Stimulated activated CD4-positive, alpha-beta T cell treated with anti-CD3 and anti-CD28 coated beads, Interleukin-12 subunit alpha, Interleukin-12 subunit beta, amount 100 ng/mL, for 24 hours (primary cell): Measurements from ENCODE around the gene ART5.
"Not testable (repeated sequence)": the region's sequence is repeated elsewhere in the genome, so short reads cannot be mapped to it uniquely, and the experiment has no call there.

ENCODE experiments used
- DNase-seq, 2 experiments: peaks; one replicate each; pipeline ENCODE4 v3.0.0-alpha.2; 2020; ENCODE audit warnings: low read depth in 2 of 2

The ART5 gene

DNA sequence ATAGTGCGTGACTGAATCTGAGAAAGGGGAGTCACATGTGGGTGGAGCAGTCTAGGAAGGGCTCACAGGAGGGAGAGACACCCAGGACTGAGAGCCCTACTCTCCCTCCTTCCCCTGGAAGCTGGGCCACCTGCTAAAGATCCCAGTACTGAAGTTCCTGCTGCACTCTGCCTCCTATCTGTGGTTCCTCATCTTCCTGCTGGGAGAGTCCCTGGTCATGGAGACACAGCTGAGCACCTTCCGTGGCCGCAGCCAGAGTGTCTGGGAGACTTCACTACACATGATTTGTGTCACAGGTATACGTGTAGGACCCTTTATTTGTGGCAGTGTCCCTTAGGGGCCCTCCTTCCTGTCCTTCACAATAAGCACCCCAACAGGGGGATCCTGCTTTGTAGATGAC lies 19.3 kb downstream of the ART5 start:
- no peak for DNase-seq

GRCh38 chr11:3617990-3618389 lies 23.8 kb downstream of the ART5 start:
- DNase-seq = no peak

GRCh38 chr11:3616721-3617460 lies 24.9 kb downstream of the ART5 start:
- DNase-seq = no peak

DNA sequence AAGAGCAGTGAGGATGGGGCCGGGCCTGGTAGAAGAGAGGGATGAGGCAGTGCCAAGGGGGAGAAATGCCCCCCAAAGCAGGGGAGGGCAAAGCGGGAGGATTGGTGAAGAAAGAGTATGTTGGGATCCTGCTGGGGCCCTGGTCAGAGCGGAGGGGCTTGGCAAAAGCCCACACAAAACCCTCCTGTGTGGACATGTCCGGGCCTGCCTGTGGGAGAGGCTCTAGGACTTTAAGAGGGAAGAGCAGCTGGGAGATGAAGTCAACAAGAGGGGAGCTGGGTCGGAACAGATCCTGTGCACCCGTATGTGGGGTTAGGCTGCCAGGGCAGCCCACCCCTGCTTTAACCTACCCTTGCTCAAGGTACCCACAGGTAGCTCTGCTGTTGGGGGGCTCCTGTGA lies 25.8 kb downstream of the ART5 start:
- DNase-seq = no peak

DNA sequence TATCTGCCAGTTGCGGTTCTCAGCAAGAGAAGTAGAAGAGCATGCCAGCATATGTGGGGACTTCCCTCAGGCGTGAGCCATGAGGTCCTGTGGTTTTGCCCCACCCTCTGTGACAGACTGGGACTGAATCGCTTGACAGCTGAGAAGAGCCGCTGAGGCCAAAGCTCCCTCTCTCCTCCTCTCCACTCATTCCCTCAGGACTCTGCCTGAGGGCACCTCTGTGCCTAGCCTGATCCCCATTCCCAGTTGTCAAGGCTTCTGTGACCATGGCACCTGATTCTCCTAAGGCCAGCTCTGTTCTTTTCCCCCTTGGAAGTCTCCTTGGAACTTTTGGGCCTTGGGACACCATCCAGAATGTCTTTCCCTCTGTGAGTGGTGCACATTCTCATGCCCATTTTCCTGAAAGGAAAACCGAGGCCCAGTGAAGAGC lies 27.0 kb downstream of the ART5 start:
- DNase-seq = peak; percentile 20 to 53

DNA sequence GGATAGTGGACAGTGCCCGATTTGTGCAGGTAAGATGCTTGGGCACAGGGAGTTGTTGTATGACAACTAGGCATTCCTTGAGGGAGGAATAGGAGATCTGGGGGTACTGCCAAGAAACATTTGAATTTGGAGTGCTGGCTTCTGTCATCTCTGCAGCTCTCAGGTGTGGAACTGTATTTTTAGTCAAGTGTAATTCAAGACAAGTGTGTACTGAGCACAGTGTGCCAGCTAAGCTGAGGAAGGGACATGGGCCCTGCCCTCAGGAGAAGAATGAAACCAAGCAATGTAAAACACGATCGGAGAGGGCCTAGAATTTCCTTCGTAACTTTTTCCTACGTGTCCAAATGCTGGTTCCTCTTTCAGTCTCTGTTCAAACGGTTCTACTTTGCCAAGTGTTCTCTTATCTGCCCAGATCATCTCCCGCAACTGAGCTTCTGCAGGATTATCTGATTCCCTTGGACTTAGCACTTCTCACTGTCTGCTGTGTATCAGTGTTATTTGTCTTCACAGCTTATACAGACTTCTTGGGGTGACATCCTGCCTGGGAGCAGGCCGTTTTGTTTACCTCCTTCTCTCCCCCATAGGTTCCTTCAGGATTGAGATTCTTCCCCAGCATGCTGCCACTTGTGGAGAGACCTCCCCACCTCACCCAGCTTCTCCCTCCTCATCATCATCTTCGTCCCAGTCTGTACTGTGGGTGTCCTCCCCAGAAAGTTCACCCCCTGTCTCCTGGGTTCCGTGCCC lies 27.6 kb downstream of the ART5 start:
- DNase-seq = no peak

DNA sequence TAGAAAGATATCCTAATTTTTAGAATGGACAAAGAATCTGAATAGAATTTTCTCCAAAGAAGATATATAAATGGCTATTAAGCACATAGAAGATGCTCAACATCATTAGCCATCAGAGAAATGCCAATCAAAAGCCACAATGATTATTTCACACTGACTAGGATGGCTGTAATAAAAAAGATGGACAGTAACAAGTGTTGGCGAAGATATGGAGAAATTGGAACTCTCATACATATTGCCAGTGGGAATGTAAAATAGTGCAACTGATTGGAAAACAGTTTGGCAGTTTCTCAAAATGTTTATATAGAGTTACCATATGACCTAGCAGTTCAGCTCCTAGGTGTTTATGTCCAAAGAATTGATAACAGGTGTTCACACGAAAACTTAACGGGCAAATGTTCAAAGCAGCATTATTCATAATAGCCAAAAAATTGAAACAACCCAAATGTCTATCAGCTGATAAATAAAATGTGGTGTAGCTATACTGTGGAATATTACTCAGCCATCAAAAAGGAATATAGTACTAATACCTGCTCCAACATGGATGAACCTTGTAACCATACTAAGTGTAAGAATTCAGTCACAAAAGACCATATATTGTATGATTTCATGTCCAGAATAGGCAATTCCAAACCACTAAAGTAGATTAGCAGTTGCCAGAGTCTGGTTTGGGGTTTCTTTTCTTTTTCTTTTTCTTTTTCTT lies 29.7 kb downstream of the ART5 start:
- no peak for DNase-seq

GRCh38 chr11:3610846-3611245 lies 30.9 kb downstream of the ART5 start:
- no peak for DNase-seq

- no peak for DNase-seq
These were observed 32.2 kb downstream of the ART5 start for GRCh38 chr11:3609416-3610265.

- no peak for DNase-seq
These were observed 36.0 kb downstream of the ART5 start for GRCh38 chr11:3605771-3606203.

- DNase-seq = no peak
These were observed 36.5 kb downstream of the ART5 start for GRCh38 chr11:3605283-3605662.

DNA sequence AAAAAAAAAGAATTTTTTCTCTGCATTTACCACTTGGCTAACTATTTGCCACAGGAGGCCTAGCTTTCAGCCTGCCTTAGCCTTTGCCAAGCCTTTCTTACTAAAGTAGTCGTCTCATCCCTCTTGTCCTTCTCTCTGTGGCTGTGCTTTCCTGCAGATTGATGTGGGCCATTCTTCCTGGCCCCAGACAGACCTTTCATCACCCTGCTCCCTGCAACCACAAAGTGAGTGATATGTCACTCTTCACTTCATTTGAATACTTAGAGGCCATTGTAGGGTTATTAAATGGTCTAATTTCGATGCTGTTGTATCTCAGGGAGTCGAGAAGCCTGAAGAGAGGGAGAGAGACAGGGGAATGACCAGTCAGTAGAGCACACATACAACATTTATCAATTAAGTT lies 37.6 kb downstream of the ART5 start:
- DNase-seq = no peak

GRCh38 chr11:3600201-3600600 lies 41.6 kb downstream of the ART5 start:
- not testable (repeated sequence) for DNase-seq

DNA sequence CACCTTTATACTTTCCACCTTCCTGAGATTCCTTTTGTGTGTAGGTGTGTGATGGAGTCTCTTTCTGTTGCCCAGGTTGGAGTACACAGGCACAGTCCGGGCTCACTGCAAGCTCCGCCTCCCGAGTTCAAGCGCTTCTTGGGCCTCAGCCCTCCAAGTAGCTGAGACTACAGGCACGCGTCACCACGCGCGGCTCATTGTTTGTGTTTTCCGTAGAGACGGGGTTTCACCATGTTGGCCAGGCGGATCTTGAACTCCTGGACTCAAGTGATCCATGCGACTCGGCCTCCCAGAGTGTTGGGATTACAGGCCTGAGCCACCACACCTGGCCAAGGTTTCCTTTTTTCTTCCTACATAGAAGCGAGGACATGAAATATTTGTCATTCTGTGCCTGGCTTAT lies 44.0 kb downstream of the ART5 start:
- not testable (repeated sequence) for DNase-seq

DNA sequence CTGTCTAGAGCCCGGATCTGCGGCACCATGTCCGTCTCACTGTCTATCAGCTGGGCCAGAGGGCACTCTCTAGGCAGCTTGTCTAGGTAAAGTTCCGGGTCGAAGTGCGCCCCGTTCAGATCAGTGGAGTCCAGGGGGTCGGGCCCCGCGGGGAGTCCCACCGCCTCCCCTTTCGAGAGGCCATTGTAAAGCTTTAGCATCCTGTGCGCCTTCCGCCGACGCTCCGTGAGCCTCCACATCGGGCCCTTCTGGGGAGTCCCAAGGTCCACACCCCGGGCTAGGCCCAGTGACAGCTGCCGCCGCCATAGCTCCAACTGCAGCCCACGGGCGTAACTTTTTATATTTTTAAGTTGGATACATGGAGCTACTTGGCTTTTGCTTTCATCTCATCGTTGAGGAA lies 50.5 kb downstream of the ART5 start:
- DNase-seq = not testable (repeated sequence)

DNA sequence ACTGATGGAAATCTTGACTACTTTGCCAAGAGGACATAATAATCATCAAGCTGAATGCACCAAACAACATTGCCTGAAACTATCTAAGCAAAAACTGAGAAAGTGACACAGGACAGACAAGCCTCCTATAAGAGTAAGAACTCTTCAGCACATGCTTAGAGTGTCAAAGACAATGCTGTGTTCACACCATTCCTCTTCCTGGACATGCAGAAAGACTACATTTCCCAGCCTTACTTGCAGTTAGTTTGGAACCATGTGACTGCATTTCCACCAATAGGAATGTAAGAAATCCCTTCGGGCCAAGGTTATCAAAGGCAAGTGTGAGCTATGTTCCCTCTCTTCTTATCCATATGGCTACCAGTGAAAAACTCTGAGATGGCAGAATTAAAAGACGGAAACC lies 51.6 kb downstream of the ART5 start:
- not testable (repeated sequence) for DNase-seq

DNA sequence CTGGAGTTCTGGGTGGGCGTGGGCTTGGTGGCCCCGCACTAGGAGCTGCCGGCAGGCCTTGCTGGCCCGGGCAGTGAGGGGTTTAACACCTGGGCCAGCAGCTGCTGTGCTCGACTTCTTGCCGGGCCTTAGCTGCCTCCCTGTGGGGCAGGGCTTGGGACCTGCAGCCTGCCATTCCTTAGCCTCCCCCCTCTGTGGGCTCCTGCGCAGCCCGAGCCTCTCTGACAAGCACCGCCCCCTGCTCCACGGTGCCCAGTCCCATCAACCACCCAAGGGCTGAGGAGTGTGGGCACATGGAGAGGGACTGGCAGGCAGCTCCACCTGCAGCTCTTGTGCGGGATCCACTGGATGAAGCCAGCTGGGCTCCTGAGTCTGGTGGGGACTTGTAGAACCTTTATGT lies 53.0 kb downstream of the ART5 start:
- DNase-seq = not testable (repeated sequence)
